DND-41 (cell line): ENCODE data around the gene ZNF746.

ENCODE experiments used
- ATAC-seq: fragments of 200-7000 bp; cut with Tn5 transposase; 3 replicates; pipeline ENCODE4 v1.9.1; 2021; ENCODE audit warnings: low read depth; ENCODE audit not compliant: insufficient read depth
- DNase-seq: peaks from one replicate; pipeline ENCODE4 v3.0.0-alpha.2; 2020
- H2AFZ ChIP-seq: 2 replicates; pipeline ENCODE4 v1.6.0; 2012; ENCODE audit warnings: low read depth, low read length
- H3K27ac ChIP-seq: 2 replicates; pipeline ENCODE4 v1.5.1; 2012; ENCODE audit warnings: low read length, inconsistent platforms
- H3K27me3 ChIP-seq: fragments of 200-600 bp; sonication (generic); 2 replicates; pipeline ENCODE4 v1.6.0; 2012; ENCODE audit warnings: low read length, mild to moderate bottlenecking, inconsistent platforms; ENCODE audit not compliant: insufficient read depth, poor library complexity
- H3K36me3 ChIP-seq: 2 replicates; pipeline ENCODE4 v1.5.1; 2012; ENCODE audit warnings: low read length, inconsistent platforms; ENCODE audit not compliant: insufficient read depth
- H3K4me1 ChIP-seq: 2 replicates; pipeline ENCODE4 v1.5.1; 2012; ENCODE audit warnings: mild to moderate bottlenecking, low read length; ENCODE audit not compliant: insufficient read depth
- H3K4me2 ChIP-seq: 2 replicates; pipeline ENCODE4 v1.6.0; 2012; ENCODE audit warnings: mild to moderate bottlenecking, moderate library complexity, low read length, inconsistent platforms; ENCODE audit not compliant: insufficient read depth
- H3K4me3 ChIP-seq, 2 experiments: fragments of 200-600 bp in 1 of 2; shearing (Covaris generic) in 1 of 2; 2 replicates each; pipeline ENCODE4 v1.5.1; 2012 to 2016; ENCODE audit warnings: inconsistent platforms in 2 of 2, low read length in 2 of 2, mild to moderate bottlenecking in 2 of 2, low read depth in 1 of 2, moderate library complexity in 1 of 2
- H3K79me2 ChIP-seq: 2 replicates; pipeline ENCODE4 v1.6.0; 2012; ENCODE audit warnings: low read length, inconsistent platforms; ENCODE audit not compliant: insufficient read depth
- H3K9ac ChIP-seq: 2 replicates; pipeline ENCODE4 v1.6.0; 2012; ENCODE audit warnings: low read depth, mild to moderate bottlenecking, inconsistent platforms, low read length, moderate library complexity
- H3K9me3 ChIP-seq: 2 replicates; pipeline ENCODE4 v1.5.1; 2012; ENCODE audit warnings: low read length, moderate library complexity, mild to moderate bottlenecking, inconsistent platforms; ENCODE audit not compliant: insufficient read depth, severe bottlenecking
- H4K20me1 ChIP-seq: 2 replicates; pipeline ENCODE4 v1.6.0; 2012; ENCODE audit warnings: low read length; ENCODE audit not compliant: insufficient read depth
- CTCF ChIP-seq: IDR thresholded peaks from 2 replicates; pipeline ENCODE4 v1.5.1; 2012; ENCODE audit warnings: borderline replicate concordance, low read length, moderate library complexity, mild to moderate bottlenecking; ENCODE audit not compliant: poor library complexity, severe bottlenecking; ENCODE audit errors: extremely low read depth
- EZH2 ChIP-seq: IDR thresholded peaks from 3 replicates; pipeline ENCODE4 v1.6.1; 2012; ENCODE audit warnings: borderline replicate concordance, low read depth, mild to moderate bottlenecking, moderate library complexity, low read length, inconsistent platforms; ENCODE audit not compliant: severe bottlenecking

The ZNF746 gene

DNA sequence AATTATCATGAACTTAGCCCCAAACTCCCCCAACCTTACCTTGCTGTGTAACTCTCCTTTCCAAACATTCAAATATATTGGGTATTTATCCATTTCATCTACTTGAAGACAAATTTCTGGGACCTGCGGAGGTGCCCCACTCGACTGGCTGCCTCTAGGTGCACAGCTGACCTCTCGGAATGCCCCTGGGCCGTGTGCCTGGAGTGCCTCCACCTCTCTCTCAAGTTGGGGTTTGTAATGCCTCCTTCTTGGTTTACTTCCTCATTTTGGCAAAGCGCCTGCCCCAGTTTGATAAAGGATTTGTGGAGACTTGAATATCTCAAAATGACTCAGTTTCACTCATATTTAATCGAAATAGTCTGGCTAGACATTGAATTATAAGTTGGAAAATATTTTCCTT, 53.3 kb downstream of the ZNF746 start:
- H3K9ac ChIP-seq = no peak overlapping the region
- no peak overlapping the region for H2AFZ ChIP-seq
- H3K79me2 ChIP-seq = no peaks in the 10 kb centered on the region
- H3K4me2 ChIP-seq = no peak overlapping the region
- H3K4me1 ChIP-seq = 0 out of 2 replicates have a peak, but pooled peaks cover 2% of the 10 kb centered on the region
- DNase-seq (no peak), ATAC-seq (no peak)
- no peaks in the 10 kb centered on the region for H3K27me3 ChIP-seq
- H3K9me3 ChIP-seq = no peaks in the 10 kb centered on the region
- H4K20me1 ChIP-seq = no peaks in the 10 kb centered on the region
- peaks cover 50% of the 10 kb centered on the region for H3K36me3 ChIP-seq
- no peak overlapping the region for H3K27ac ChIP-seq
- TF ChIP-seq CTCF (no peak), EZH2 (no peak)
- no peak overlapping the region for H3K4me3 ChIP-seq

- Histone ChIP-seq H3K4me1 (0 out of 2 replicates have a peak, but pooled peaks cover 2% of the 10 kb centered on the region), H2AFZ (no peak overlapping the region), H3K36me3 (peaks cover 47% of the 10 kb centered on the region), H3K4me2 (no peak overlapping the region), H3K9ac (no peak overlapping the region), H3K27ac (no peak overlapping the region), H3K79me2 (no peaks in the 10 kb centered on the region), H3K9me3 (no peaks in the 10 kb centered on the region), H3K4me3 (no peak overlapping the region), H4K20me1 (no peaks in the 10 kb centered on the region), H3K27me3 (no peaks in the 10 kb centered on the region)
- TF ChIP-seq CTCF (no peak), EZH2 (no peak)
- no peak for DNase-seq
- ATAC-seq = no peak
Measured at GRCh38 chr7:149443523-149443922, 54.1 kb downstream of the ZNF746 start.

GRCh38 chr7:149442924-149443323, 54.7 kb downstream of the ZNF746 start:
- Histone ChIP-seq H3K27me3 (no peaks in the 10 kb centered on the region), H3K9ac (no peak overlapping the region), H3K4me3 (no peak overlapping the region), H3K4me1 (0 out of 2 replicates have a peak, but pooled peaks cover 2% of the 10 kb centered on the region), H3K4me2 (no peak overlapping the region), H4K20me1 (no peaks in the 10 kb centered on the region), H3K79me2 (no peaks in the 10 kb centered on the region), H3K9me3 (no peaks in the 10 kb centered on the region), H3K36me3 (peaks cover 51% of the 10 kb centered on the region), H3K27ac (no peak overlapping the region), H2AFZ (no peak overlapping the region)
- DNase-seq = no peak
- ATAC-seq = no peak
- TF ChIP-seq CTCF (no peak), EZH2 (no peak)

GRCh38 chr7:149440222-149440621, 57.4 kb downstream of the ZNF746 start:
- peak overlapping the region; percentile 35 for H3K27ac ChIP-seq
- H3K36me3 ChIP-seq = peaks cover 41% of the 10 kb centered on the region
- H2AFZ ChIP-seq = no peak overlapping the region
- no peaks in the 10 kb centered on the region for H3K27me3 ChIP-seq
- no peak overlapping the region for H3K4me2 ChIP-seq
- H3K79me2 ChIP-seq = no peaks in the 10 kb centered on the region
- H3K9me3 ChIP-seq = no peaks in the 10 kb centered on the region
- H3K9ac ChIP-seq = no peak overlapping the region
- no peaks in the 10 kb centered on the region for H4K20me1 ChIP-seq
- DNase-seq (no peak), ATAC-seq (peak; percentile 45; the same call in 1 of the 3 replicates)
- no peak overlapping the region for H3K4me3 ChIP-seq
- H3K4me1 ChIP-seq = 0 out of 2 replicates have a peak, but pooled peaks cover 2% of the 10 kb centered on the region
- no peak for TF ChIP-seq CTCF
- TF ChIP-seq EZH2 = no peak
